Measurements from ENCODE around the gene SLAMF9. TPM values are rescaled to one million over a fixed set of nuclear protein-coding genes. Genes with fewer than 3 reads are reported as not detected.
A peak's percentile ranks its signal among the peaks of the same experiment; 100 is the strongest.

The SLAMF9 gene
- total RNA-seq (2014; rRNA removed; shearing (Covaris generic)): 13.6 and 17.9 TPM in 2 replicates
- 7.3 and 11.2 TPM in 2 replicates for polyA plus RNA-seq (2015; cell fraction: cytosol; rRNA removed)
- polyA plus RNA-seq (2015; cell fraction: nucleus; rRNA removed): 0.73 and 3.5 TPM in 2 replicates

- DNase-seq (ENCODE audit: low read depth, low spot score): peak; percentile 67
Observed at GRCh38 chr1:159953536-159954515, at the start of gene SLAMF9. Gene SLAMF9 (minus strand): TSS chr1:159954237. CDS start chr1:159954137, 100 bp downstream.

DNA sequence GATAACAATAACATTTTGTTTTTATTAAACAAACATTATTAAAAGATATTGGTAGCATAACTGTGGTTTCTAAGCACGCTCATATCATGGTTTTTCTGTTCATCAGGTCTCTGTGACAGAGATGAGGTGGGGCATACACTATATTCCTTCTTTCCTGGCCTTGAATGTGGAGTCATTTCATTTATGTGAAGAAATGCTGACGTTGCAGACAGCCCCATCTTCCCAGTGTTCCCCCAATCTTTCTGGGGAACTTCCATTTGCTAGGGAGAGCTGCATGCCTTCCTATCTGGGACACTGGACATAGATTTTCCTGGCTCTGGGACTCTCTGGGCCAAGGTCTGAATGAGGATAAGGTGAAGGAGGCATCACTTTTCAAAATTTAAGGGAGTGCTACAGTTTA, 47.4 kb upstream of the SLAMF9 start:
- no peak for DNase-seq (ENCODE audit: low read depth, low spot score)
- in situ Hi-C loops (cut with HindIII; ENCODE audit: low pct_unique_long_range_greater_than_20kb, low sequenced_read_pairs): no loop called here

More at GRCh38 chr1:159953536-159954515, at the start of gene SLAMF9:
- in situ Hi-C loops (cut with HindIII; ENCODE audit: low pct_unique_long_range_greater_than_20kb, low sequenced_read_pairs): no loop called here

GRCh38 chr1:159999204-159999603, 45.2 kb upstream of the SLAMF9 start:
- DNase-seq (ENCODE audit: low read depth, low spot score): no peak
- in situ Hi-C loops (cut with HindIII; ENCODE audit: low pct_unique_long_range_greater_than_20kb, low sequenced_read_pairs): no loop called here

GRCh38 chr1:159996653-159997052, 42.6 kb upstream of the SLAMF9 start:
- in situ Hi-C loops (cut with HindIII; ENCODE audit: low pct_unique_long_range_greater_than_20kb, low sequenced_read_pairs): no loop called here
- no peak for DNase-seq (ENCODE audit: low read depth, low spot score)

- in situ Hi-C loops (cut with HindIII; ENCODE audit: low pct_unique_long_range_greater_than_20kb, low sequenced_read_pairs): no loop called here
- DNase-seq (ENCODE audit: low read depth, low spot score): no peak
Observed at GRCh38 chr1:159994896-159995295, 40.9 kb upstream of the SLAMF9 start.

DNA sequence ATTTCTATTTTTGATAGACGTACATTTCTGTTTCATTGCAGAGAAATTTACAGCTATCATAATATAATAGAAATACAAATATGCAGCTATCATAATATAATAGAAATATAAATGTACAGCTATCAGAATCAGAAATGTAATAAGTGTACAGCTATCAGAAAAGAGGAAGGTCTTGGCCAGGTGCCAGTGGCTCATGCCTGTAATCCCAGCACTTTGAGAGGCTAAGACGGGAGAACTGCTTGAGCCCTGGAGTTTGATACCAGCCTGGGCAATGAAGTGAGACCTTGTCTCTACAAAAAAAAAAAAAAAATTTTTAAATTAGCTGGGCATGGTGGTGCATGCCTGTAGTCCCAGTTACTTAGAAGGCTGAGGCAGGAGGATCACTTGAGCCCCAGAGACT, 39.9 kb upstream of the SLAMF9 start:
- in situ Hi-C loops (cut with HindIII; ENCODE audit: low pct_unique_long_range_greater_than_20kb, low sequenced_read_pairs): no loop called here
- no peak for DNase-seq (ENCODE audit: low read depth, low spot score)

GRCh38 chr1:159992161-159992560, 38.1 kb upstream of the SLAMF9 start:
- DNase-seq (ENCODE audit: low read depth, low spot score): no peak
- in situ Hi-C loops (cut with HindIII; ENCODE audit: low pct_unique_long_range_greater_than_20kb, low sequenced_read_pairs): no loop called here

- no peak for DNase-seq (ENCODE audit: low read depth, low spot score)
- in situ Hi-C loops (cut with HindIII; ENCODE audit: low pct_unique_long_range_greater_than_20kb, low sequenced_read_pairs): no loop called here
Observed at GRCh38 chr1:159991513-159991912, 37.5 kb upstream of the SLAMF9 start.

GRCh38 chr1:159990005-159990404, 36.0 kb upstream of the SLAMF9 start:
- in situ Hi-C loops (cut with HindIII; ENCODE audit: low pct_unique_long_range_greater_than_20kb, low sequenced_read_pairs): no loop called here
- DNase-seq (ENCODE audit: low read depth, low spot score): no peak

GRCh38 chr1:159989581-159989980, 35.5 kb upstream of the SLAMF9 start:
- in situ Hi-C loops (cut with HindIII; ENCODE audit: low pct_unique_long_range_greater_than_20kb, low sequenced_read_pairs): no loop called here
- DNase-seq (ENCODE audit: low read depth, low spot score): no peak

- in situ Hi-C loops (cut with HindIII; ENCODE audit: low pct_unique_long_range_greater_than_20kb, low sequenced_read_pairs): no loop called here
- DNase-seq (ENCODE audit: low read depth, low spot score): no peak
Observed at GRCh38 chr1:159988006-159988405, 34.0 kb upstream of the SLAMF9 start.

GRCh38 chr1:159987186-159987585, 33.1 kb upstream of the SLAMF9 start:
- DNase-seq (ENCODE audit: low read depth, low spot score): no peak
- in situ Hi-C loops (cut with HindIII; ENCODE audit: low pct_unique_long_range_greater_than_20kb, low sequenced_read_pairs): no loop called here

- in situ Hi-C loops (cut with HindIII; ENCODE audit: low pct_unique_long_range_greater_than_20kb, low sequenced_read_pairs): no loop called here
- no peak for DNase-seq (ENCODE audit: low read depth, low spot score)
Observed at GRCh38 chr1:159986531-159986930, 32.5 kb upstream of the SLAMF9 start.

DNA sequence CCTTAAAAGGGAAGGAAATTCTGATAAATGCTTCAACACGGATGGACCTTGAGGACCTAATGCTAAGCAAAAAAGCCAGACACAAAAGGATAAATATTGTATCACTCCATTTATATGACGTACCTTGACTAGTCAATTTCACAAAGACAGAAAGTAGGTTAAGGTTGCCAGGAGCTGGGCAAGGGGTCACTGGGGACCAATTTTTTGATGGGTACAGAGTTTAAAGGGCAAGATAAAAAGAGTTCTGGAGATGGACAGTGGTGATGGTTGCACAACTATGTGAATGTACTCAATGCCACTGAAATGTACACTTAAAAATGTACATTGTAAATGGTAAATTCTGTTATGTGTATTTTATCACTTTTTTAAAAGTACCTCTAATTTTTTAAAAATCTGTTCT, 32.1 kb upstream of the SLAMF9 start:
- in situ Hi-C loops (cut with HindIII; ENCODE audit: low pct_unique_long_range_greater_than_20kb, low sequenced_read_pairs): no loop called here
- DNase-seq (ENCODE audit: low read depth, low spot score): no peak

DNA sequence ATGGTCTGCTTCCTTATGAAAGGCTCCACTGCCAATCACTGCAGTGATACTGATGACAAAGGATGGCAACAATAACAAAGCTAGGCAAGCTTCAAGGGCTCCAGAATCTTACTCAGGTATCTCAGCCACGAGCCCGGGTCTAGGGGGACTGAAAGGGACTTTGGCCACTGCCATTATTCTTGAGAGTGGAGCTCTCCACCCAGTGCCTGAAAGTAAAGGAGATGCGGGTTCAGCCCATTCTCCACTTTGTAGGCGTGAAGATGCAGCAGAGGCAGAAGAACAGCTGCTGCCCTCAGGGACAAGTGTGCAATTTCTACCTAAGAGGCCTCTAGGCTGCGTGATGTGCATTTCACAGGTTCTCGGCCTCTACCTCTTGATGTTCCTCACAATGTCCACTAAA, 31.4 kb upstream of the SLAMF9 start:
- in situ Hi-C loops (cut with HindIII; ENCODE audit: low pct_unique_long_range_greater_than_20kb, low sequenced_read_pairs): no loop called here
- DNase-seq (ENCODE audit: low read depth, low spot score): no peak

- in situ Hi-C loops (cut with HindIII; ENCODE audit: low pct_unique_long_range_greater_than_20kb, low sequenced_read_pairs): no loop called here
Observed at GRCh38 chr1:159983681-159984080, 29.6 kb upstream of the SLAMF9 start.

GRCh38 chr1:159982280-159982679, 28.2 kb upstream of the SLAMF9 start:
- no peak for DNase-seq (ENCODE audit: low read depth, low spot score)
- in situ Hi-C loops (cut with HindIII; ENCODE audit: low pct_unique_long_range_greater_than_20kb, low sequenced_read_pairs): no loop called here

More at GRCh38 chr1:159983681-159984080, 29.6 kb upstream of the SLAMF9 start:
- DNase-seq (ENCODE audit: low read depth, low spot score): no peak

DNA sequence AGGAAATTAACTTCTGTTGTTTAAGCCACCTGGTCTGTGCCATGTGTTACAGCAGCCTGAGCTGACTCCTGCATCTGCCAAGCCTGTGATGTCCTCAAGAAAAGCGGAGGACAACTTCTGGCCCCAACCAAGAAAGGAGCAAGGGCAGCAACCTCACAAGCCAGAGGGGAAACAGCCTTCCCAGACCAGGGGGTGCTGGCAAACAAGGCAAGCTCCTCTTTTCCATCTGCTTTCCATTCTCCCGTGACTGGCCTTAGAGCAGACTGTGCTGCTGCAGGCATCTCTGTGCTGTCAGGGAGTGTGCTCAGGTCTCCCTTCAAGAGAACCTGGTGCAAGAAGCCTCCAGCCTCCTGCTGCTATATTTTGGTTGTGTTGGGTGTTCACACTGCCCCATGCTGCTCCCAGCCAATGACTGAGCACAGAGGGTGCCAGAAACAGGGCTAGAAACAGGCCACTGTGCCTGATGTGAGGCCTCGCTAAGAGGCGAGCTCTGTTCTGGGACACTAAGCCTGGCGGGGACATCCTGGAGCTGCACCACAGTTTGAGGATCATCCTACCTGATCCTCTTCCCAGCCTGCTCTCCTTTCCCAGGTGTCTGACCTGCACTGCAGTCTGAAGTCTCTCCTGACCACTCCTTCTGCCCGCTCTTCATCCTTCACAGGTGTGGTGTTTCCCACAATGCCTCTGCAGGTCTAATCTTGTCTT, 27.5 kb upstream of the SLAMF9 start:
- DNase-seq (ENCODE audit: low read depth, low spot score): no peak
- in situ Hi-C loops (cut with HindIII; ENCODE audit: low pct_unique_long_range_greater_than_20kb, low sequenced_read_pairs): no loop called here
